Skeletal muscle satellite cell (primary cell): Measurements from ENCODE around the gene MAPKAPK2.

Experiments used
- H3K27me3 ChIP-seq: 2 replicates; pipeline ENCODE4 v1.7.0; 2013; ENCODE audit warnings: low read length; ENCODE audit not compliant: control insufficient read depth, insufficient read depth
- H3K36me3 ChIP-seq: 2 replicates; pipeline ENCODE4 v1.7.0; 2013; ENCODE audit warnings: mild to moderate bottlenecking, control low read depth, low read length; ENCODE audit not compliant: insufficient read depth
- H3K4me1 ChIP-seq: 2 replicates; pipeline ENCODE4 v1.7.0; 2013; ENCODE audit warnings: low read length; ENCODE audit not compliant: control insufficient read depth, insufficient read depth
- H3K4me2 ChIP-seq: 2 replicates; pipeline ENCODE4 v1.7.0; 2013; ENCODE audit warnings: mild to moderate bottlenecking, low read length
- H3K4me3 ChIP-seq: 2 replicates; pipeline ENCODE4 v1.7.0; 2013; ENCODE audit warnings: low read length
- H3K9ac ChIP-seq: 2 replicates; pipeline ENCODE4 v1.7.0; 2013; ENCODE audit warnings: mild to moderate bottlenecking, low read depth, low read length, moderate library complexity
- H3K9me3 ChIP-seq: replicated peaks from 2 replicates; pipeline ENCODE4 v1.7.0; 2013; ENCODE audit warnings: mild to moderate bottlenecking, control low read depth, low read length

Gene MAPKAPK2

GRCh38 chr1:206728697-206728987 is 43.9 kb downstream of the MAPKAPK2 start:
- Histone ChIP-seq H3K4me2 (no peak overlapping the region), H3K27me3 (no peaks in the 10 kb centered on the region), H3K4me3 (no peak overlapping the region), H3K9me3 (no peaks in the 10 kb centered on the region), H3K4me1 (peaks cover 12% of the 10 kb centered on the region), H3K36me3 (peaks cover 44% of the 10 kb centered on the region), H3K9ac (no peak overlapping the region)

GRCh38 chr1:206729050-206729449 is 44.3 kb downstream of the MAPKAPK2 start:
- Histone ChIP-seq H3K4me3 (no peak overlapping the region), H3K36me3 (peaks cover 48% of the 10 kb centered on the region), H3K4me1 (peaks cover 8% of the 10 kb centered on the region), H3K4me2 (no peak overlapping the region), H3K9ac (no peak overlapping the region), H3K9me3 (no peaks in the 10 kb centered on the region), H3K27me3 (no peaks in the 10 kb centered on the region)

- Histone ChIP-seq H3K4me1 (peaks cover 4% of the 10 kb centered on the region), H3K4me2 (no peak overlapping the region), H3K9me3 (no peaks in the 10 kb centered on the region), H3K36me3 (peaks cover 48% of the 10 kb centered on the region), H3K4me3 (no peak overlapping the region), H3K9ac (no peak overlapping the region), H3K27me3 (no peaks in the 10 kb centered on the region)
Observed at GRCh38 chr1:206729507-206729906, 44.8 kb downstream of the MAPKAPK2 start.

- Histone ChIP-seq H3K4me2 (no peak overlapping the region), H3K27me3 (no peaks in the 10 kb centered on the region), H3K4me3 (no peak overlapping the region), H3K9me3 (no peaks in the 10 kb centered on the region), H3K9ac (no peak overlapping the region), H3K4me1 (peaks cover 5% of the 10 kb centered on the region), H3K36me3 (peaks cover 69% of the 10 kb centered on the region)
Observed at GRCh38 chr1:206732508-206732907, 47.8 kb downstream of the MAPKAPK2 start.

GRCh38 chr1:206732992-206733391 is 48.3 kb downstream of the MAPKAPK2 start:
- no peaks in the 10 kb centered on the region for H3K9me3 ChIP-seq
- no peak overlapping the region for H3K4me3 ChIP-seq
- no peak overlapping the region for H3K4me2 ChIP-seq
- H3K27me3 ChIP-seq: no peaks in the 10 kb centered on the region
- no peak overlapping the region for H3K9ac ChIP-seq
- peaks cover 69% of the 10 kb centered on the region for H3K36me3 ChIP-seq
- peaks cover 5% of the 10 kb centered on the region for H3K4me1 ChIP-seq

- H3K9ac ChIP-seq: no peak overlapping the region
- H3K4me2 ChIP-seq: no peak overlapping the region
- no peak overlapping the region for H3K4me3 ChIP-seq
- peaks cover 5% of the 10 kb centered on the region for H3K4me1 ChIP-seq
- H3K27me3 ChIP-seq: no peaks in the 10 kb centered on the region
- no peaks in the 10 kb centered on the region for H3K9me3 ChIP-seq
- H3K36me3 ChIP-seq: peaks cover 62% of the 10 kb centered on the region
Observed at GRCh38 chr1:206734499-206735142, 49.9 kb downstream of the MAPKAPK2 start.

- peaks cover 5% of the 10 kb centered on the region for H3K4me1 ChIP-seq
- no peaks in the 10 kb centered on the region for H3K9me3 ChIP-seq
- peaks cover 52% of the 10 kb centered on the region for H3K36me3 ChIP-seq
- H3K27me3 ChIP-seq: no peaks in the 10 kb centered on the region
- no peak overlapping the region for H3K9ac ChIP-seq
- H3K4me3 ChIP-seq: no peak overlapping the region
- H3K4me2 ChIP-seq: no peak overlapping the region
Observed at GRCh38 chr1:206735553-206736031, 50.9 kb downstream of the MAPKAPK2 start.

GRCh38 chr1:206736878-206737728 is 52.4 kb downstream of the MAPKAPK2 start:
- Histone ChIP-seq H3K4me3 (no peak overlapping the region), H3K36me3 (peaks cover 38% of the 10 kb centered on the region), H3K27me3 (no peaks in the 10 kb centered on the region), H3K4me1 (peaks cover 5% of the 10 kb centered on the region), H3K9ac (no peak overlapping the region), H3K4me2 (no peak overlapping the region), H3K9me3 (no peaks in the 10 kb centered on the region)

GRCh38 chr1:206737729-206738201 is 53.1 kb downstream of the MAPKAPK2 start:
- no peak overlapping the region for H3K9ac ChIP-seq
- no peaks in the 10 kb centered on the region for H3K9me3 ChIP-seq
- peaks cover 32% of the 10 kb centered on the region for H3K36me3 ChIP-seq
- no peak overlapping the region for H3K4me2 ChIP-seq
- no peaks in the 10 kb centered on the region for H3K27me3 ChIP-seq
- H3K4me1 ChIP-seq: peaks cover 5% of the 10 kb centered on the region
- H3K4me3 ChIP-seq: no peak overlapping the region

- Histone ChIP-seq H3K27me3 (no peaks in the 10 kb centered on the region), H3K9me3 (no peaks in the 10 kb centered on the region), H3K4me3 (no peak overlapping the region), H3K9ac (no peak overlapping the region), H3K36me3 (peaks cover 25% of the 10 kb centered on the region), H3K4me2 (no peak overlapping the region), H3K4me1 (peaks cover 5% of the 10 kb centered on the region)
Observed at GRCh38 chr1:206738370-206739366, 54.0 kb downstream of the MAPKAPK2 start.
